HCT116 (cell line): Measurements from ENCODE around the gene PDCD6IP. TPM values are rescaled to one million over a fixed set of nuclear protein-coding genes. Genes with fewer than 3 reads are reported as not detected.

Experiments
- ATAC-seq: fragments of 200-7000 bp; cut with Tn5 transposase; 2 replicates; pipeline ENCODE4 v1.9.1; 2020; ENCODE audit warnings: mild to moderate bottlenecking, moderate library complexity
- BruUV-seq: library from RNA; stranded (reverse); fragments of 400-500 nt; replicated peaks from 2 replicates; lab custom pipeline; 2021; lab: Mats Ljungman, UMichigan
- CTCF ChIA-PET: fragments of 300-600 bp; sonication (Branson Sonifier 250); formaldehyde crosslinking; loops from one replicate; lab custom pipeline; 2021; ENCODE audit warnings: antibody characterized with exemption; lab: Charles Lee
- POLR2A ChIA-PET: fragments of 300-600, 350-600 bp; sonication (Branson Sonifier 250); formaldehyde crosslinking; loops from one replicate; lab custom pipeline; 2021; ENCODE audit warnings: antibody characterized with exemption; lab: Charles Lee
- RAD21 ChIA-PET, 2 experiments: fragments of 300-600 bp; sonication (Branson Sonifier 250); formaldehyde crosslinking; loops; one replicate each; lab custom pipeline; 2023; ENCODE audit warnings: low total read pairs in 2 of 2; ENCODE audit not compliant: uncharacterized antibody in 2 of 2, unreplicated experiment in 2 of 2, low non-redundant PET in 1 of 2; lab: Charles Lee
- DNase-seq: peaks from one replicate; pipeline ENCODE4 v3.0.0-alpha.2; 2010; ENCODE audit warnings: low read depth, low spot score
- H2AFZ ChIP-seq: fragments of 200-600 bp; shearing (Covaris generic), sonication (generic); 2 replicates; pipeline ENCODE4 v1.6.1; 2017; ENCODE audit warnings: low read depth, mixed run types, mixed read lengths, antibody characterized with exemption, low read length; ENCODE audit not compliant: poor library complexity, severe bottlenecking
- H3K27ac ChIP-seq: 2 replicates; pipeline ENCODE4 v1.5.1; 2012; ENCODE audit warnings: low read depth, low read length
- H3K27me3 ChIP-seq: fragments of 200-600 bp; sonication (generic); 2 replicates; pipeline ENCODE4 v1.6.1; 2016; ENCODE audit warnings: mixed run types, low read length, mixed read lengths; ENCODE audit not compliant: insufficient read depth
- H3K36me3 ChIP-seq, 2 experiments: fragments of 200-500 bp in 1 of 2; fragments of 200-600 bp in 1 of 2; sonication (Bioruptor generic) in 1 of 2; sonication (generic) in 1 of 2; 2 replicates each; pipeline versions ENCODE4 v1.5.1 to v1.6.1; 2014 to 2016; ENCODE audit warnings: low read length in 2 of 2, inconsistent platforms in 1 of 2, mixed read lengths in 1 of 2, mixed run types in 1 of 2; ENCODE audit not compliant: insufficient read depth in 2 of 2, control insufficient read depth in 1 of 2
- H3K4me1 ChIP-seq, 2 experiments: fragments of 200-600 bp in 1 of 2; sonication (generic) in 1 of 2; 2 replicates each; pipeline versions ENCODE4 v1.5.1 to v1.6.1; 2012 to 2017; ENCODE audit warnings: low read length in 2 of 2, inconsistent platforms in 1 of 2, mild to moderate bottlenecking in 1 of 2, mixed read lengths in 1 of 2, mixed run types in 1 of 2, moderate library complexity in 1 of 2; ENCODE audit not compliant: insufficient read depth in 2 of 2, control insufficient read depth in 1 of 2
- H3K4me2 ChIP-seq: fragments of 200-600 bp; sonication (generic); 2 replicates; pipeline ENCODE4 v1.6.1; 2017; ENCODE audit warnings: mixed run types, low read length, mixed read lengths
- H3K4me3 ChIP-seq, 2 experiments: fragments of 200-600 bp in 1 of 2; sonication (generic) in 1 of 2; replicated peaks in 1 of 2; 2 replicates each; pipeline ENCODE4 v1.5.1; 2011 to 2016; ENCODE audit warnings: low read length in 2 of 2, control low read depth in 1 of 2, low read depth in 1 of 2, mild to moderate bottlenecking in 1 of 2, mixed read lengths in 1 of 2, mixed run types in 1 of 2
- H3K79me2 ChIP-seq: fragments of 200-600 bp; sonication (generic); 2 replicates; pipeline ENCODE4 v1.6.1; 2017; ENCODE audit warnings: mild to moderate bottlenecking, mixed run types, low read length, moderate library complexity, mixed read lengths; ENCODE audit not compliant: insufficient read depth
- H3K9ac ChIP-seq: fragments of 200-600 bp; sonication (generic); 2 replicates; pipeline ENCODE4 v1.6.1; 2016; ENCODE audit warnings: low read length, mixed read lengths
- H3K9me2 ChIP-seq: fragments of 200-600 bp; sonication (generic), shearing (Covaris generic); 2 replicates; pipeline ENCODE4 v1.6.1; 2017; ENCODE audit warnings: mixed run types, mild to moderate bottlenecking, moderate library complexity; ENCODE audit not compliant: insufficient read depth
- H3K9me3 ChIP-seq, 2 experiments: fragments of 200-500 bp in 1 of 2; fragments of 200-600 bp in 1 of 2; sonication (Bioruptor generic) in 1 of 2; sonication (generic) in 1 of 2; 2 replicates each; pipeline ENCODE4 v1.6.1; 2014 to 2017; ENCODE audit warnings: low read length in 2 of 2, mixed read lengths in 2 of 2, inconsistent platforms in 1 of 2, low read depth in 1 of 2, mild to moderate bottlenecking in 1 of 2, mixed run types in 1 of 2, moderate library complexity in 1 of 2; ENCODE audit not compliant: control insufficient read depth in 1 of 2, insufficient read depth in 1 of 2
- H4K20me1 ChIP-seq: fragments of 200-600 bp; sonication (generic), shearing (Covaris generic); 2 replicates; pipeline ENCODE4 v1.6.1; 2017; ENCODE audit warnings: mixed run types, mild to moderate bottlenecking, moderate library complexity; ENCODE audit not compliant: insufficient read depth
- CBX3 ChIP-seq: IDR thresholded peaks from 2 replicates; pipeline ENCODE4 v1.6.1; 2012; ENCODE audit warnings: low read depth
- EZH2 ChIP-seq: fragments of 200-600 bp; sonication (generic); IDR thresholded peaks from 2 replicates; pipeline ENCODE4 v1.6.1; 2017; ENCODE audit warnings: antibody characterized with exemption, mixed run types
- EZH2phosphoT487 ChIP-seq: fragments of 200-600 bp; IDR thresholded peaks from 2 replicates; pipeline ENCODE4 v1.6.1; 2018; ENCODE audit warnings: antibody characterized with exemption, borderline replicate concordance
- FOSL1 ChIP-seq: IDR thresholded peaks from 2 replicates; pipeline ENCODE4 v1.6.1; 2012; ENCODE audit warnings: low read depth
- JUND ChIP-seq: IDR thresholded peaks from 2 replicates; pipeline ENCODE4 v1.6.1; 2012
- POLR2A ChIP-seq: IDR thresholded peaks from 2 replicates; pipeline ENCODE4 v1.7.0; 2011; ENCODE audit warnings: borderline replicate concordance; ENCODE audit not compliant: insufficient read depth, insufficient read length; ENCODE audit errors: extremely low read depth
- POLR2AphosphoS5 ChIP-seq: IDR thresholded peaks from 2 replicates; pipeline ENCODE4 v1.6.1; 2011; ENCODE audit warnings: mild to moderate bottlenecking, low read depth, low read length, moderate library complexity
- RAD21 ChIP-seq: IDR thresholded peaks from 2 replicates; pipeline ENCODE4 v1.6.1; 2012; ENCODE audit warnings: low read depth, mild to moderate bottlenecking
- SIN3A ChIP-seq: IDR thresholded peaks from 2 replicates; pipeline ENCODE4 v1.6.1; 2012; ENCODE audit warnings: low read depth
- SP1 ChIP-seq: IDR thresholded peaks from 2 replicates; pipeline ENCODE4 v1.6.1; 2012; ENCODE audit warnings: low read depth
- SRF ChIP-seq: IDR thresholded peaks from 2 replicates; pipeline ENCODE4 v1.6.1; 2012; ENCODE audit warnings: low read depth
- YY1 ChIP-seq: IDR thresholded peaks from 2 replicates; pipeline ENCODE4 v1.6.1; 2011; ENCODE audit warnings: low read length, low read depth, moderate library complexity, mild to moderate bottlenecking; ENCODE audit not compliant: insufficient replicate concordance; ENCODE audit errors: extremely low read depth
- ZFX ChIP-seq: fragments of 450-650 bp; IDR thresholded peaks from 2 replicates; pipeline ENCODE4 v1.6.1; 2017
- ZNF274 ChIP-seq: fragments of 200-500 bp; sonication (Bioruptor generic); IDR thresholded peaks from 2 replicates; pipeline ENCODE4 v1.6.1; 2014; ENCODE audit warnings: mild to moderate bottlenecking, low read depth, low read length, inconsistent platforms
- intact Hi-C: fragments of 100-400 bp; cut with micrococcal nuclease; formaldehyde crosslinking; loops from 2 replicates; pipeline ENCODE4 v1.10.0; 2022
- total RNA-seq: library from RNA; stranded (reverse); gene quantifications from one replicate; pipeline ENCODE4 v1.2.1, GENCODE V29; 2021; ENCODE audit not compliant: unreplicated experiment
- TF ChIP-seq, protein P1 (sequence below), 3 experiments: fragments of 200-600 bp in 1 of 3; sonication (generic) in 1 of 3; IDR thresholded peaks in 2 of 3; conservative IDR thresholded peaks in 1 of 3; 2 replicates each; pipeline ENCODE4 v1.5.1; 2012 to 2017; ENCODE audit warnings: low read depth in 2 of 3, low read length in 2 of 3, antibody characterized with exemption in 1 of 3, borderline replicate concordance in 1 of 3, control low read depth in 1 of 3, mild to moderate bottlenecking in 1 of 3, mixed read lengths in 1 of 3, mixed run types in 1 of 3, moderate library complexity in 1 of 3; ENCODE audit not compliant: insufficient read depth in 1 of 3
- TF ChIP-seq, protein P2 (sequence below): IDR thresholded peaks from 2 replicates; pipeline ENCODE4 v1.6.1; 2012
- TF ChIP-seq, protein P3 (sequence below): IDR thresholded peaks from 2 replicates; pipeline ENCODE4 v1.6.1; 2012; ENCODE audit warnings: low read depth

The PDCD6IP gene
- total RNA-seq, 1 experiment from 2014 or later, result 241 TPM

DNA sequence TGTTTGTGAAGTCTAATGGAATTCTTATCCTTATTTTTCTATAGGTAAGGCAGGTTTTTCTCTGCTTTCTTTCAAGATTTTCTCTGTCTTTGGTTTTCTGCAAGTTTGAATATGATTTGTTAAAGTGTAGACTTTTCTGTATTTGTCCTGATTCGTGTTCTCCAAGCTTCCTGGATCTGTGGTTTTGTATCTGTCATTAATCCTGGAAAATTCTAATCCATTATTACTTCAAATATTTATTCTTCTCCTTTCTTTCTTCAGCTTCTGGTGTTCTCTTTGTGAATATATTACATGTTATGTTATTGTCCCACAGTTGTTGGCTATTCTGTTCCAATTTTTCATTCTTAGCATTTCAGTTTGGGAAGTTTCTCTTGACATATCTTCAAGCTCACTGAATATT, 76.4 kb downstream of the PDCD6IP start:
- H3K9me3 ChIP-seq, result no peaks in the 10 kb centered on the region
- ATAC-seq, result no peak
- H3K4me3 ChIP-seq, result no peak overlapping the region
- CTCF ChIA-PET, result no interaction called here
- H3K9me2 ChIP-seq, result no peaks in the 10 kb centered on the region
- H3K4me1 ChIP-seq, result no peaks in the 10 kb centered on the region
- no peaks in the 10 kb centered on the region for H3K36me3 ChIP-seq
- H4K20me1 ChIP-seq, result no peaks in the 10 kb centered on the region
- DNase-seq, result no peak
- H3K27ac ChIP-seq, result no peak overlapping the region
- no TSS peak for BruUV-seq
- POLR2A ChIA-PET, result no interaction called here
- H3K27me3 ChIP-seq, result no peaks in the 10 kb centered on the region
- RAD21 ChIA-PET, result no interaction called here
- H3K9ac ChIP-seq, result no peak overlapping the region
- no peak overlapping the region for H3K4me2 ChIP-seq
- H2AFZ ChIP-seq, result no peak overlapping the region
- intact Hi-C loops, result no loop called here
- TF ChIP-seq RAD21 (no peak), SP1 (no peak), JUND (no peak), ZFX (no peak), YY1 (no peak), SIN3A (no peak), SRF (no peak), ZNF274 (no peak), POLR2AphosphoS5 (no peak), POLR2A (no peak), CBX3 (no peak), EZH2phosphoT487 (no peak), FOSL1 (no peak), EZH2 (no peak)
- TF ChIP-seq, protein P1, sequence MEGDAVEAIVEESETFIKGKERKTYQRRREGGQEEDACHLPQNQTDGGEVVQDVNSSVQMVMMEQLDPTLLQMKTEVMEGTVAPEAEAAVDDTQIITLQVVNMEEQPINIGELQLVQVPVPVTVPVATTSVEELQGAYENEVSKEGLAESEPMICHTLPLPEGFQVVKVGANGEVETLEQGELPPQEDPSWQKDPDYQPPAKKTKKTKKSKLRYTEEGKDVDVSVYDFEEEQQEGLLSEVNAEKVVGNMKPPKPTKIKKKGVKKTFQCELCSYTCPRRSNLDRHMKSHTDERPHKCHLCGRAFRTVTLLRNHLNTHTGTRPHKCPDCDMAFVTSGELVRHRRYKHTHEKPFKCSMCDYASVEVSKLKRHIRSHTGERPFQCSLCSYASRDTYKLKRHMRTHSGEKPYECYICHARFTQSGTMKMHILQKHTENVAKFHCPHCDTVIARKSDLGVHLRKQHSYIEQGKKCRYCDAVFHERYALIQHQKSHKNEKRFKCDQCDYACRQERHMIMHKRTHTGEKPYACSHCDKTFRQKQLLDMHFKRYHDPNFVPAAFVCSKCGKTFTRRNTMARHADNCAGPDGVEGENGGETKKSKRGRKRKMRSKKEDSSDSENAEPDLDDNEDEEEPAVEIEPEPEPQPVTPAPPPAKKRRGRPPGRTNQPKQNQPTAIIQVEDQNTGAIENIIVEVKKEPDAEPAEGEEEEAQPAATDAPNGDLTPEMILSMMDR (IDR thresholded peaks at IDR 0.05 in 2 of 3, conservative IDR thresholded peaks at IDR 0.05 in 1 of 3; ENCODE audit: borderline replicate concordance in 1 of 3, insufficient read depth in 1 of 3, low read depth in 2 of 3, low read length in 2 of 3), result no peak
- TF ChIP-seq, protein P2, sequence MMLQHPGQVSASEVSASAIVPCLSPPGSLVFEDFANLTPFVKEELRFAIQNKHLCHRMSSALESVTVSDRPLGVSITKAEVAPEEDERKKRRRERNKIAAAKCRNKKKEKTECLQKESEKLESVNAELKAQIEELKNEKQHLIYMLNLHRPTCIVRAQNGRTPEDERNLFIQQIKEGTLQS, result no peak
- TF ChIP-seq, protein P3, sequence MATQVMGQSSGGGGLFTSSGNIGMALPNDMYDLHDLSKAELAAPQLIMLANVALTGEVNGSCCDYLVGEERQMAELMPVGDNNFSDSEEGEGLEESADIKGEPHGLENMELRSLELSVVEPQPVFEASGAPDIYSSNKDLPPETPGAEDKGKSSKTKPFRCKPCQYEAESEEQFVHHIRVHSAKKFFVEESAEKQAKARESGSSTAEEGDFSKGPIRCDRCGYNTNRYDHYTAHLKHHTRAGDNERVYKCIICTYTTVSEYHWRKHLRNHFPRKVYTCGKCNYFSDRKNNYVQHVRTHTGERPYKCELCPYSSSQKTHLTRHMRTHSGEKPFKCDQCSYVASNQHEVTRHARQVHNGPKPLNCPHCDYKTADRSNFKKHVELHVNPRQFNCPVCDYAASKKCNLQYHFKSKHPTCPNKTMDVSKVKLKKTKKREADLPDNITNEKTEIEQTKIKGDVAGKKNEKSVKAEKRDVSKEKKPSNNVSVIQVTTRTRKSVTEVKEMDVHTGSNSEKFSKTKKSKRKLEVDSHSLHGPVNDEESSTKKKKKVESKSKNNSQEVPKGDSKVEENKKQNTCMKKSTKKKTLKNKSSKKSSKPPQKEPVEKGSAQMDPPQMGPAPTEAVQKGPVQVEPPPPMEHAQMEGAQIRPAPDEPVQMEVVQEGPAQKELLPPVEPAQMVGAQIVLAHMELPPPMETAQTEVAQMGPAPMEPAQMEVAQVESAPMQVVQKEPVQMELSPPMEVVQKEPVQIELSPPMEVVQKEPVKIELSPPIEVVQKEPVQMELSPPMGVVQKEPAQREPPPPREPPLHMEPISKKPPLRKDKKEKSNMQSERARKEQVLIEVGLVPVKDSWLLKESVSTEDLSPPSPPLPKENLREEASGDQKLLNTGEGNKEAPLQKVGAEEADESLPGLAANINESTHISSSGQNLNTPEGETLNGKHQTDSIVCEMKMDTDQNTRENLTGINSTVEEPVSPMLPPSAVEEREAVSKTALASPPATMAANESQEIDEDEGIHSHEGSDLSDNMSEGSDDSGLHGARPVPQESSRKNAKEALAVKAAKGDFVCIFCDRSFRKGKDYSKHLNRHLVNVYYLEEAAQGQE, result no peak
- H3K79me2 ChIP-seq, result no peaks in the 10 kb centered on the region
